Vagina (tissue), 2 donors: ENCODE results near the gene USP50. TPM values are rescaled to one million over a fixed set of nuclear protein-coding genes. Genes with fewer than 3 reads are reported as not detected.
"Not testable (repeated sequence)": the region's sequence is repeated elsewhere in the genome, so short reads cannot be mapped to it uniquely, and the experiment has no call there.

Source experiments
- DNase-seq, 2 donors: peaks; one replicate each; pipeline ENCODE4 v3.0.0-alpha.2; 2017; ENCODE audit errors: extremely low spot score in 2 of 2
- H3K27ac ChIP-seq: fragments of 200-600 bp; sonication (generic); one replicate; pipeline ENCODE4 v1.5.1; 2019
- H3K27me3 ChIP-seq: fragments of 200-600 bp; sonication (generic); one replicate; pipeline ENCODE4 v1.5.1; 2019
- H3K36me3 ChIP-seq, 2 donors: fragments of 200-600 bp; sonication (generic); one replicate each; pipeline ENCODE4 v1.5.1; 2017 to 2019
- H3K4me1 ChIP-seq: fragments of 200-600 bp; sonication (generic); one replicate; pipeline ENCODE4 v1.5.1; 2019
- H3K4me3 ChIP-seq, 2 donors: fragments of 200-600 bp; sonication (generic); 1 replicate in 1 of 2; 2 replicates in 1 of 2; pipeline ENCODE4 v1.5.1; 2016 to 2019
- H3K9me3 ChIP-seq: fragments of 200-600 bp; sonication (generic); one replicate; pipeline ENCODE4 v1.5.1; 2019
- CTCF ChIP-seq, 3 experiments: fragments of 450-650 bp in 2 of 3; fragments of 200-600 bp in 1 of 3; sonication (generic) in 1 of 3; IDR thresholded peaks; one replicate each; pipeline ENCODE4 v1.5.1; 2017 to 2019; ENCODE audit warnings: antibody characterized with exemption in 3 of 3, mild to moderate bottlenecking in 2 of 3, moderate library complexity in 2 of 3
- POLR2A ChIP-seq, 2 donors: fragments of 450-650 bp; IDR thresholded peaks; one replicate each; pipeline ENCODE4 v1.6.1; 2017; ENCODE audit warnings: antibody characterized with exemption in 2 of 2, mild to moderate bottlenecking in 2 of 2, moderate library complexity in 2 of 2
- POLR2AphosphoS5 ChIP-seq, 2 donors: sonication (generic); formaldehyde crosslinking; IDR thresholded peaks; one replicate each; pipeline ENCODE4 v1.9.0; 2017; ENCODE audit warnings: antibody characterized with exemption in 2 of 2, mild to moderate bottlenecking in 2 of 2, low read depth in 1 of 2; ENCODE audit not compliant: insufficient read depth in 1 of 2
- intact Hi-C: fragments of 100-400 bp; cut with DNase I; formaldehyde crosslinking; loops from one replicate; pipeline ENCODE4 v1.15.1; 2023
- total RNA-seq: library from RNA; depleted of rRNA; stranded (reverse); fragments of >200 nt; gene quantifications from one replicate; pipeline ENCODE4 v1.2.3, GENCODE V29; 2016

USP50 gene
- total RNA-seq, 1 donor from 2014 or later = not detected

- Histone ChIP-seq H3K27me3 (no peaks in the 10 kb centered on the region), H3K4me3 (no peak overlapping the region), H3K36me3 (peaks cover 0 to 75% of the 10 kb centered on the region in 2 donors), H3K9me3 (no peaks in the 10 kb centered on the region), H3K27ac (no peak overlapping the region), H3K4me1 (no peaks in the 10 kb centered on the region)
- TF ChIP-seq CTCF (IDR thresholded peaks at IDR 0.05) = no peak
- TF ChIP-seq POLR2A (IDR thresholded peaks at IDR 0.05) = no peak
- TF ChIP-seq POLR2AphosphoS5 (IDR thresholded peaks at IDR 0.05; ENCODE audit: insufficient read depth in 1 of 2, low read depth in 1 of 2) = no peak
- no peak for DNase-seq
- intact Hi-C loops = no loop called here
These were observed 49.8 kb downstream of the USP50 start for GRCh38 chr15:50496692-50497091.

GRCh38 chr15:50494547-50494946, 51.9 kb downstream of the USP50 start:
- H3K9me3 ChIP-seq, H3K27me3 ChIP-seq, intact Hi-C loops, H3K4me3 ChIP-seq, H3K27ac ChIP-seq, DNase-seq, H3K4me1 ChIP-seq: not testable (repeated sequence)
- peaks cover 0 to 74% of the 10 kb centered on the region in 2 donors for H3K36me3 ChIP-seq

GRCh38 chr15:50493625-50494024, 52.8 kb downstream of the USP50 start:
- H3K36me3 ChIP-seq = peaks cover 0 to 68% of the 10 kb centered on the region in 2 donors
- no peak overlapping the region for H3K27ac ChIP-seq
- no peak overlapping the region for H3K4me3 ChIP-seq
- DNase-seq = no peak
- H3K9me3 ChIP-seq = no peaks in the 10 kb centered on the region
- H3K4me1 ChIP-seq = no peaks in the 10 kb centered on the region
- intact Hi-C loops = no loop called here
- no peaks in the 10 kb centered on the region for H3K27me3 ChIP-seq
- TF ChIP-seq CTCF (IDR thresholded peaks at IDR 0.05) = no peak
- no peak for TF ChIP-seq POLR2A (IDR thresholded peaks at IDR 0.05)
- TF ChIP-seq POLR2AphosphoS5 (IDR thresholded peaks at IDR 0.05; ENCODE audit: insufficient read depth in 1 of 2, low read depth in 1 of 2) = no peak

GRCh38 chr15:50487287-50487686, 59.2 kb downstream of the USP50 start:
- Histone ChIP-seq H3K4me1 (no peaks in the 10 kb centered on the region), H3K27ac (no peak overlapping the region), H3K36me3 (peaks cover 0 to 37% of the 10 kb centered on the region in 2 donors), H3K27me3 (no peaks in the 10 kb centered on the region), H3K9me3 (no peaks in the 10 kb centered on the region), H3K4me3 (no peak overlapping the region)
- intact Hi-C loops = no loop called here
- DNase-seq = no peak
- TF ChIP-seq POLR2A (IDR thresholded peaks at IDR 0.05) = no peak
- no peak for TF ChIP-seq POLR2AphosphoS5 (IDR thresholded peaks at IDR 0.05; ENCODE audit: insufficient read depth in 1 of 2, low read depth in 1 of 2)
- TF ChIP-seq CTCF (IDR thresholded peaks at IDR 0.05) = no peak

GRCh38 chr15:50485389-50485788, 61.1 kb downstream of the USP50 start:
- Histone ChIP-seq H3K4me3 (no peak overlapping the region), H3K36me3 (peaks cover 0 to 37% of the 10 kb centered on the region in 2 donors), H3K4me1 (no peaks in the 10 kb centered on the region), H3K27me3 (no peaks in the 10 kb centered on the region), H3K27ac (no peak overlapping the region), H3K9me3 (no peaks in the 10 kb centered on the region)
- intact Hi-C loops = no loop called here
- TF ChIP-seq CTCF (IDR thresholded peaks at IDR 0.05) (no peak), POLR2AphosphoS5 (IDR thresholded peaks at IDR 0.05; ENCODE audit: insufficient read depth in 1 of 2, low read depth in 1 of 2) (no peak), POLR2A (IDR thresholded peaks at IDR 0.05) (no peak)
- DNase-seq = no peak

GRCh38 chr15:50484781-50485180, 61.7 kb downstream of the USP50 start:
- intact Hi-C loops = no loop called here
- H3K27ac ChIP-seq = no peak overlapping the region
- no peaks in the 10 kb centered on the region for H3K4me1 ChIP-seq
- H3K9me3 ChIP-seq = no peaks in the 10 kb centered on the region
- H3K36me3 ChIP-seq = peaks cover 0 to 41% of the 10 kb centered on the region in 2 donors
- DNase-seq = no peak
- no peak overlapping the region for H3K4me3 ChIP-seq
- H3K27me3 ChIP-seq = no peaks in the 10 kb centered on the region
- TF ChIP-seq POLR2AphosphoS5 (IDR thresholded peaks at IDR 0.05; ENCODE audit: insufficient read depth in 1 of 2, low read depth in 1 of 2) (no peak), CTCF (IDR thresholded peaks at IDR 0.05) (no peak), POLR2A (IDR thresholded peaks at IDR 0.05) (no peak)
